Epithelial cell of esophagus (primary cell): Measurements from ENCODE around the gene OGFOD2.

Experiments used
- DNase-seq: peaks from one replicate; pipeline ENCODE4 v3.0.0; 2010; ENCODE audit warnings: low read depth
- H3K4me3 ChIP-seq: 2 replicates; pipeline ENCODE4 v1.5.1; 2011; ENCODE audit warnings: mild to moderate bottlenecking, low read length, control low read depth
- CTCF ChIP-seq: IDR thresholded peaks from 2 replicates; pipeline ENCODE4 v1.5.1; 2011; ENCODE audit warnings: low read depth, mild to moderate bottlenecking, low read length, control low read depth, inconsistent platforms; ENCODE audit not compliant: insufficient read depth; ENCODE audit errors: missing control alignments

The OGFOD2 gene

GRCh38 chr12:122944605-122945592, 30.1 kb upstream of the OGFOD2 start:
- no peak overlapping the region for H3K4me3 ChIP-seq
- TF ChIP-seq CTCF: no peak
- DNase-seq: peak; percentile 33

GRCh38 chr12:122946690-122947341, 28.2 kb upstream of the OGFOD2 start:
- peak; percentile 67 for TF ChIP-seq CTCF
- H3K4me3 ChIP-seq: no peak overlapping the region

GRCh38 chr12:122947352-122947792, 27.7 kb upstream of the OGFOD2 start:
- H3K4me3 ChIP-seq: no peak overlapping the region
- DNase-seq: no peak
- no peak for TF ChIP-seq CTCF

More at GRCh38 chr12:122946690-122947341, 28.2 kb upstream of the OGFOD2 start:
- peak; percentile 100 for DNase-seq

GRCh38 chr12:122948605-122949004, 26.4 kb upstream of the OGFOD2 start:
- H3K4me3 ChIP-seq: no peak overlapping the region
- DNase-seq: no peak

GRCh38 chr12:122949405-122949804, 25.6 kb upstream of the OGFOD2 start:
- TF ChIP-seq CTCF: no peak
- no peak for DNase-seq
- no peak overlapping the region for H3K4me3 ChIP-seq

More at GRCh38 chr12:122948605-122949004, 26.4 kb upstream of the OGFOD2 start:
- TF ChIP-seq CTCF: no peak

GRCh38 chr12:122949816-122950675, 25.0 kb upstream of the OGFOD2 start:
- no peak overlapping the region for H3K4me3 ChIP-seq
- TF ChIP-seq CTCF: no peak
- no peak for DNase-seq
